Measurements from ENCODE around the gene CXCL6.

DNA sequence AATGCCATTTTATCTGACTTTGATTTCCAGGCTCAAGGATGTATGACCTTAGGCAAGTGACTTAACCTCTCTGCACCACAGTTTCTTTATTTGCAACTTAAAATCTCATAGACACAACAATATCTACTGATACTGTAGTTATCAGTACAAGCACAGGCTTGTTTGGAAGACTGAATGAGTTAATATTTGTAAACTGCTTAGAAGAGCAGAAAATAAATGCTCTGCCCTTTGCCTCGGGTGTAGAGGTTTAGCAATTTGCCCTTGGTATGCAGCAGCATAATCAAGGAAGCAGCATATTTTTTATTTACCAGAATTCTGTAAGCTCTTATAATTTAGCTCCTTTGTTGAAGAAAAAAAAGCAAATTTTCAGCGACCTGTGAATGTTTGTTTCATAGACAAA, 29.8 kb downstream of the CXCL6 start:
- TF ChIP-seq, protein P1, sequence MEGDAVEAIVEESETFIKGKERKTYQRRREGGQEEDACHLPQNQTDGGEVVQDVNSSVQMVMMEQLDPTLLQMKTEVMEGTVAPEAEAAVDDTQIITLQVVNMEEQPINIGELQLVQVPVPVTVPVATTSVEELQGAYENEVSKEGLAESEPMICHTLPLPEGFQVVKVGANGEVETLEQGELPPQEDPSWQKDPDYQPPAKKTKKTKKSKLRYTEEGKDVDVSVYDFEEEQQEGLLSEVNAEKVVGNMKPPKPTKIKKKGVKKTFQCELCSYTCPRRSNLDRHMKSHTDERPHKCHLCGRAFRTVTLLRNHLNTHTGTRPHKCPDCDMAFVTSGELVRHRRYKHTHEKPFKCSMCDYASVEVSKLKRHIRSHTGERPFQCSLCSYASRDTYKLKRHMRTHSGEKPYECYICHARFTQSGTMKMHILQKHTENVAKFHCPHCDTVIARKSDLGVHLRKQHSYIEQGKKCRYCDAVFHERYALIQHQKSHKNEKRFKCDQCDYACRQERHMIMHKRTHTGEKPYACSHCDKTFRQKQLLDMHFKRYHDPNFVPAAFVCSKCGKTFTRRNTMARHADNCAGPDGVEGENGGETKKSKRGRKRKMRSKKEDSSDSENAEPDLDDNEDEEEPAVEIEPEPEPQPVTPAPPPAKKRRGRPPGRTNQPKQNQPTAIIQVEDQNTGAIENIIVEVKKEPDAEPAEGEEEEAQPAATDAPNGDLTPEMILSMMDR (IDR thresholded peaks at IDR 0.05) = no peak
- TF ChIP-seq EP300 (IDR thresholded peaks at IDR 0.05; ENCODE audit: low read depth) (no peak), POLR2AphosphoS5 (IDR thresholded peaks at IDR 0.05) (no peak), POLR2A (IDR thresholded peaks at IDR 0.05) (no peak)

Measured in transverse colon (tissue), 4 donors.